Measurements from ENCODE around the gene ARID3B.

DNA sequence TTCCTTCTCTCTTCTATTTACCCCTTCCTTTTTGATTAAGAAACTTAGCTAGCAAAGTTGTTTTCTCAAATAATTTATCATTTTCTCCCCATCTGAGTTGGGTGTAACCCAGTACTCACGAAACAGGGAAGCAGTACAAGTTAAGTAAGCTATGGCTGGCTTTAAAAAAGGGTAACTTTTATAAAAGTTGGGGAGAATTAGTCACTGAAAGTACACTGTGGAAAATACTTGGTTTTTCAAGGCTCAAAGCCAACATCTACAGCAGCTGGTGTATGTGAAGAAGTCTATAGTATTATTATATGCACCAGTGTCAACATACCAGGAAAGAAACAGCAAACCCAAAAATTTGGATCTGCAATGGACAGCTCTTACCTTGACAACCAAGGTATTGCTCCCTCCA, 100.1 kb downstream of the ARID3B start:
- TF ChIP-seq, protein P1, sequence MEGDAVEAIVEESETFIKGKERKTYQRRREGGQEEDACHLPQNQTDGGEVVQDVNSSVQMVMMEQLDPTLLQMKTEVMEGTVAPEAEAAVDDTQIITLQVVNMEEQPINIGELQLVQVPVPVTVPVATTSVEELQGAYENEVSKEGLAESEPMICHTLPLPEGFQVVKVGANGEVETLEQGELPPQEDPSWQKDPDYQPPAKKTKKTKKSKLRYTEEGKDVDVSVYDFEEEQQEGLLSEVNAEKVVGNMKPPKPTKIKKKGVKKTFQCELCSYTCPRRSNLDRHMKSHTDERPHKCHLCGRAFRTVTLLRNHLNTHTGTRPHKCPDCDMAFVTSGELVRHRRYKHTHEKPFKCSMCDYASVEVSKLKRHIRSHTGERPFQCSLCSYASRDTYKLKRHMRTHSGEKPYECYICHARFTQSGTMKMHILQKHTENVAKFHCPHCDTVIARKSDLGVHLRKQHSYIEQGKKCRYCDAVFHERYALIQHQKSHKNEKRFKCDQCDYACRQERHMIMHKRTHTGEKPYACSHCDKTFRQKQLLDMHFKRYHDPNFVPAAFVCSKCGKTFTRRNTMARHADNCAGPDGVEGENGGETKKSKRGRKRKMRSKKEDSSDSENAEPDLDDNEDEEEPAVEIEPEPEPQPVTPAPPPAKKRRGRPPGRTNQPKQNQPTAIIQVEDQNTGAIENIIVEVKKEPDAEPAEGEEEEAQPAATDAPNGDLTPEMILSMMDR (IDR thresholded peaks at IDR 0.05; ENCODE audit: borderline replicate concordance, extremely low read depth, low read length, poor library complexity, severe bottlenecking), result no peak
- no peak for TF ChIP-seq EZH2 (IDR thresholded peaks at IDR 0.05; ENCODE audit: borderline replicate concordance, low read depth, low read length, severe bottlenecking)

Data from DND-41 (cell line).